ENCODE data around the gene SAMD13. TPM values are rescaled to one million over a fixed set of nuclear protein-coding genes. Genes with fewer than 3 reads are reported as not detected.
A peak's percentile ranks its signal among the peaks of the same experiment; 100 is the strongest.

Gene SAMD13
- total and polyA plus RNA-seq, 4 experiments from 2014 or later, result 0.22 TPM; not detected in 3

- H3K27me3 Mint-ChIP-seq, result peaks cover 8 to 18% of the 10 kb centered on the region in 2 donors
- Histone ChIP-seq H3K27ac (ENCODE audit: low read depth, low read length) (no peak overlapping the region), H3K4me3 (ENCODE audit: low read length in 2 of 2) (peak overlapping the region; percentile 32 to 63), H3K9me3 (ENCODE audit: control insufficient read depth in 1 of 2, low read length in 2 of 2) (no peaks in the 10 kb centered on the region), H3K4me1 (ENCODE audit: insufficient read depth, low read length) (peaks cover 26% of the 10 kb centered on the region), H3K36me3 (ENCODE audit: insufficient read depth, low read length) (no peaks in the 10 kb centered on the region), H3K27me3 (ENCODE audit: insufficient read depth, low read length) (peaks cover 3% of the 10 kb centered on the region)
- intact Hi-C loops (cut with micrococcal nuclease), result no loop called here
- POLR2A ChIA-PET (ENCODE audit: partially characterized antibody), result interaction anchor here (0.7 to 1.8 kb wide), 3 partner anchors 16 to 153 kb away, joined by 3 to 5 read pairs (median 4); no protein-coding TSS in a partner anchor
- peaks cover 3 to 5% of the 10 kb centered on the region in 2 donors for H3K36me3 Mint-ChIP-seq
- H3K4me1 Mint-ChIP-seq, result peaks cover 13 to 32% (median 24%) of the 10 kb centered on the region in 4 donors
- peak overlapping the region; percentile 79 to 90 (median 84) for H3K4me3 Mint-ChIP-seq
- no peak for DNase-seq
- H3K27ac Mint-ChIP-seq, result peak overlapping the region in 4 of 7 donors; percentile 21 to 59 (median 42)
- H3K9me3 Mint-ChIP-seq, result peaks cover 0 to 9% (median 0%) of the 10 kb centered on the region in 8 donors
- CTCF ChIA-PET (ENCODE audit: partially characterized antibody), result interaction anchor here (1.0 kb wide), 1 partner anchor 154 kb away, joined by 6 read pairs; the partner anchor contains the start of gene PRKACB
These were observed 3.8 kb upstream of the SAMD13 start for GRCh38 chr1:84297546-84298244.

- DNase-seq, result peak in 4 of 5 donors; percentile 23 to 37 (median 35)
- Histone ChIP-seq H3K9me3 (ENCODE audit: control insufficient read depth in 1 of 2, low read length in 2 of 2) (no peaks in the 10 kb centered on the region), H3K4me3 (ENCODE audit: low read length in 2 of 2) (peak overlapping the region; percentile 32 to 63), H3K27me3 (ENCODE audit: insufficient read depth, low read length) (peaks cover 3% of the 10 kb centered on the region), H3K36me3 (ENCODE audit: insufficient read depth, low read length) (no peaks in the 10 kb centered on the region), H3K27ac (ENCODE audit: low read depth, low read length) (no peak overlapping the region), H3K4me1 (ENCODE audit: insufficient read depth, low read length) (peaks cover 32% of the 10 kb centered on the region)
- Mint-ChIP-seq H3K36me3 (peaks cover 3 to 5% of the 10 kb centered on the region in 2 donors), H3K4me3 (peak overlapping the region; percentile 80 to 94 (median 90)), H3K27ac (peak overlapping the region in 5 of 7 donors; percentile 39 to 80 (median 62)), H3K9me3 (peaks cover 0 to 9% (median 0%) of the 10 kb centered on the region in 8 donors), H3K27me3 (peaks cover 8 to 23% of the 10 kb centered on the region in 2 donors), H3K4me1 (peaks cover 13 to 38% (median 30%) of the 10 kb centered on the region in 4 donors)
- ChIA-PET POLR2A (ENCODE audit: partially characterized antibody) (interaction anchor here (0.7 to 1.8 kb wide), 3 partner anchors 17 to 153 kb away, joined by 3 to 5 read pairs (median 4); no protein-coding TSS in a partner anchor), CTCF (ENCODE audit: partially characterized antibody) (interaction anchor here (1.0 kb wide), 1 partner anchor 155 kb away, joined by 6 read pairs; the partner anchor contains the start of gene PRKACB)
- intact Hi-C loops (cut with micrococcal nuclease), result no loop called here
These were observed 3.2 kb upstream of the SAMD13 start for GRCh38 chr1:84298328-84298683.

GRCh38 chr1:84298684-84299535 is 2.6 kb upstream of the SAMD13 start:
- no peak overlapping the region for H3K27ac ChIP-seq (ENCODE audit: low read depth, low read length)

GRCh38 chr1:84299536-84300170 is 1.9 kb upstream of the SAMD13 start:
- intact Hi-C loops (cut with micrococcal nuclease), result loop anchor here (5.0 kb wide), 1 partner anchor 133 kb away; no protein-coding TSS in a partner anchor

More at GRCh38 chr1:84298684-84299535, 2.6 kb upstream of the SAMD13 start:
- H3K27me3 Mint-ChIP-seq, result peaks cover 8 to 24% of the 10 kb centered on the region in 2 donors
- H3K4me1 Mint-ChIP-seq, result peaks cover 13 to 40% (median 31%) of the 10 kb centered on the region in 4 donors
- no peaks in the 10 kb centered on the region for H3K9me3 ChIP-seq (ENCODE audit: control insufficient read depth in 1 of 2, low read length in 2 of 2)
- peaks cover 35% of the 10 kb centered on the region for H3K4me1 ChIP-seq (ENCODE audit: insufficient read depth, low read length)
- CTCF ChIA-PET (ENCODE audit: partially characterized antibody), result interaction anchor here (1.0 kb wide), 1 partner anchor 155 kb away, joined by 6 read pairs; the partner anchor contains the start of gene PRKACB
- peaks cover 3 to 5% of the 10 kb centered on the region in 2 donors for H3K36me3 Mint-ChIP-seq
- H3K4me3 ChIP-seq (ENCODE audit: low read length in 2 of 2), result peak overlapping the region; percentile 32 to 63
- H3K27me3 ChIP-seq (ENCODE audit: insufficient read depth, low read length), result peaks cover 3% of the 10 kb centered on the region
- POLR2A ChIA-PET (ENCODE audit: partially characterized antibody), result interaction anchor here (0.7 to 1.8 kb wide), 2 partner anchors 51 to 154 kb away, joined by 3 to 5 read pairs; no protein-coding TSS in a partner anchor
- H3K36me3 ChIP-seq (ENCODE audit: insufficient read depth, low read length), result no peaks in the 10 kb centered on the region
- peak overlapping the region; percentile 77 to 94 (median 90) for H3K4me3 Mint-ChIP-seq
- intact Hi-C loops (cut with micrococcal nuclease), result no loop called here
- DNase-seq, result peak in 3 of 5 donors; percentile 14 to 20 (median 16)
- H3K9me3 Mint-ChIP-seq, result peaks cover 0 to 6% (median 0%) of the 10 kb centered on the region in 8 donors
- peak overlapping the region in 5 of 7 donors; percentile 39 to 80 (median 72) for H3K27ac Mint-ChIP-seq

GRCh38 chr1:84300501-84300900 is 1.0 kb upstream of the SAMD13 start:
- H3K27ac ChIP-seq (ENCODE audit: low read depth, low read length), result no peak overlapping the region
- H3K27me3 Mint-ChIP-seq, result peaks cover 6 to 21% of the 10 kb centered on the region in 2 donors
- intact Hi-C loops (cut with micrococcal nuclease), result loop anchor here (5.0 kb wide), 1 partner anchor 132 kb away; no protein-coding TSS in a partner anchor
- H3K36me3 ChIP-seq (ENCODE audit: insufficient read depth, low read length), result no peaks in the 10 kb centered on the region
- no peak for DNase-seq
- POLR2A ChIA-PET (ENCODE audit: partially characterized antibody), result interaction anchor here (0.6 kb wide), 1 partner anchor 142 kb away, joined by 3 read pairs; no protein-coding TSS in a partner anchor
- H3K9me3 Mint-ChIP-seq, result peaks cover 0 to 3% (median 0%) of the 10 kb centered on the region in 8 donors
- H3K36me3 Mint-ChIP-seq, result peaks cover 0 to 3% of the 10 kb centered on the region in 2 donors
- peaks cover 3% of the 10 kb centered on the region for H3K27me3 ChIP-seq (ENCODE audit: insufficient read depth, low read length)
- H3K4me1 ChIP-seq (ENCODE audit: insufficient read depth, low read length), result peaks cover 35% of the 10 kb centered on the region
- H3K9me3 ChIP-seq (ENCODE audit: control insufficient read depth in 1 of 2, low read length in 2 of 2), result no peaks in the 10 kb centered on the region
- H3K27ac Mint-ChIP-seq, result no peak overlapping the region
- H3K4me3 ChIP-seq (ENCODE audit: low read length in 2 of 2), result no peak overlapping the region
- peak overlapping the region in 1 of 8 donors; percentile 23 for H3K4me3 Mint-ChIP-seq
- H3K4me1 Mint-ChIP-seq, result peaks cover 13 to 40% (median 31%) of the 10 kb centered on the region in 4 donors
- CTCF ChIA-PET (ENCODE audit: partially characterized antibody), result no interaction called here

More at GRCh38 chr1:84299536-84300170, 1.9 kb upstream of the SAMD13 start:
- H3K9me3 ChIP-seq (ENCODE audit: control insufficient read depth in 1 of 2, low read length in 2 of 2), result no peaks in the 10 kb centered on the region
- Mint-ChIP-seq H3K27ac (peak overlapping the region in 2 of 7 donors; percentile 42 to 69), H3K4me3 (peak overlapping the region; percentile 77 to 94 (median 90)), H3K4me1 (peaks cover 13 to 40% (median 31%) of the 10 kb centered on the region in 4 donors), H3K9me3 (peaks cover 0 to 3% (median 0%) of the 10 kb centered on the region in 8 donors), H3K36me3 (peaks cover 0 to 3% of the 10 kb centered on the region in 2 donors), H3K27me3 (peaks cover 6 to 21% of the 10 kb centered on the region in 2 donors)
- H3K27me3 ChIP-seq (ENCODE audit: insufficient read depth, low read length), result peaks cover 3% of the 10 kb centered on the region
- CTCF ChIA-PET (ENCODE audit: partially characterized antibody), result no interaction called here
- no peak overlapping the region for H3K4me3 ChIP-seq (ENCODE audit: low read length in 2 of 2)
- no peak overlapping the region for H3K27ac ChIP-seq (ENCODE audit: low read depth, low read length)
- H3K36me3 ChIP-seq (ENCODE audit: insufficient read depth, low read length), result no peaks in the 10 kb centered on the region
- POLR2A ChIA-PET (ENCODE audit: partially characterized antibody), result interaction anchor here (0.6 kb wide), 1 partner anchor 143 kb away, joined by 3 read pairs; no protein-coding TSS in a partner anchor
- H3K4me1 ChIP-seq (ENCODE audit: insufficient read depth, low read length), result peaks cover 35% of the 10 kb centered on the region
- DNase-seq, result no peak

- ChIA-PET CTCF (ENCODE audit: partially characterized antibody) (no interaction called here), POLR2A (ENCODE audit: partially characterized antibody) (interaction anchor here (0.9 to 1.3 kb wide), 2 partner anchors 158 kb away, joined by 3 to 4 read pairs; partner anchors contain the start of gene PRKACB)
- H3K36me3 Mint-ChIP-seq, result peaks cover 0 to 3% of the 10 kb centered on the region in 2 donors
- H3K27ac Mint-ChIP-seq, result no peak overlapping the region
- H3K36me3 ChIP-seq (ENCODE audit: insufficient read depth, low read length), result no peaks in the 10 kb centered on the region
- peaks cover 3% of the 10 kb centered on the region for H3K27me3 ChIP-seq (ENCODE audit: insufficient read depth, low read length)
- DNase-seq, result no peak
- intact Hi-C loops (cut with micrococcal nuclease), result loop anchor here (2.0 to 5.0 kb wide), 2 partner anchors 130 to 157 kb away; partner anchors contain the start of gene PRKACB
- H3K27me3 Mint-ChIP-seq, result peaks cover 4 to 18% of the 10 kb centered on the region in 2 donors
- H3K9me3 ChIP-seq (ENCODE audit: control insufficient read depth in 1 of 2, low read length in 2 of 2), result no peaks in the 10 kb centered on the region
- H3K4me1 ChIP-seq (ENCODE audit: insufficient read depth, low read length), result peaks cover 35% of the 10 kb centered on the region
- peaks cover 0 to 3% (median 1%) of the 10 kb centered on the region in 8 donors for H3K9me3 Mint-ChIP-seq
- no peak overlapping the region for H3K4me3 ChIP-seq (ENCODE audit: low read length in 2 of 2)
- peaks cover 13 to 40% (median 31%) of the 10 kb centered on the region in 4 donors for H3K4me1 Mint-ChIP-seq
- H3K27ac ChIP-seq (ENCODE audit: low read depth, low read length), result no peak overlapping the region
- peak overlapping the region in 3 of 8 donors; percentile 11 to 58 (median 18) for H3K4me3 Mint-ChIP-seq
These were observed 377 bp downstream of the SAMD13 start for GRCh38 chr1:84301785-84302385.

Measured in CD4-positive, alpha-beta memory T cell (primary cell).